GM23338 (cell line): Measurements from ENCODE around the gene MYH14. TPM values are rescaled to one million over a fixed set of nuclear protein-coding genes. Genes with fewer than 3 reads are reported as not detected.

Source experiments
- ATAC-seq: fragments of 200-7000 bp; cut with Tn5 transposase; 3 replicates; pipeline ENCODE4 v1.9.1; 2020
- DNase-seq: peaks from one replicate; pipeline ENCODE4 v3.0.0-alpha.2; 2015; ENCODE audit warnings: low spot score
- H2AFZ ChIP-seq: fragments of 200-600 bp; sonication (generic); 2 replicates; pipeline ENCODE4 v1.8.0; 2016; ENCODE audit warnings: antibody characterized with exemption, mild to moderate bottlenecking, moderate library complexity
- H3F3A ChIP-seq: fragments of 200-600 bp; sonication (generic); replicated peaks from 2 replicates; pipeline ENCODE4 v1.8.0; 2017; ENCODE audit warnings: antibody characterized with exemption, mixed run types, low read depth
- H3K27ac ChIP-seq: fragments of 200-600 bp; sonication (generic); 2 replicates; pipeline ENCODE4 v1.6.1; 2016; ENCODE audit warnings: low read depth
- H3K27me3 ChIP-seq: fragments of 200-600 bp; sonication (generic); 2 replicates; pipeline ENCODE4 v1.8.0; 2016; ENCODE audit warnings: mild to moderate bottlenecking, mixed run types, moderate library complexity; ENCODE audit not compliant: insufficient read depth
- H3K36me3 ChIP-seq: fragments of 200-600 bp; sonication (generic); 2 replicates; pipeline ENCODE4 v1.8.0; 2016; ENCODE audit warnings: mild to moderate bottlenecking; ENCODE audit not compliant: insufficient read depth
- H3K4me1 ChIP-seq: fragments of 200-600 bp; sonication (generic); 2 replicates; pipeline ENCODE4 v1.8.0; 2016; ENCODE audit warnings: mild to moderate bottlenecking, moderate library complexity; ENCODE audit not compliant: insufficient read depth
- H3K4me2 ChIP-seq: fragments of 200-600 bp; sonication (generic); 2 replicates; pipeline ENCODE4 v1.7.1; 2017; ENCODE audit warnings: mixed run types
- H3K4me3 ChIP-seq: fragments of 200-600 bp; sonication (generic); 2 replicates; pipeline ENCODE4 v1.6.1; 2016; ENCODE audit warnings: mixed run types
- H3K79me2 ChIP-seq: fragments of 200-600 bp; sonication (generic); replicated peaks from 2 replicates; pipeline ENCODE4 v1.8.0; 2017; ENCODE audit warnings: mild to moderate bottlenecking; ENCODE audit not compliant: insufficient read depth
- H3K9me2 ChIP-seq: fragments of 200-600 bp; sonication (generic); 2 replicates; pipeline ENCODE4 v1.8.0; 2017; ENCODE audit not compliant: insufficient read depth
- H4K20me1 ChIP-seq: fragments of 200-600 bp; sonication (generic); replicated peaks from 2 replicates; pipeline ENCODE4 v1.8.0; 2017; ENCODE audit warnings: mild to moderate bottlenecking; ENCODE audit not compliant: insufficient read depth
- H3K27ac Mint-ChIP-seq: 2 replicates; pipeline ENCODE4 v1.8.0; 2020; ENCODE audit warnings: inconsistent platforms, mild to moderate bottlenecking, moderate library complexity, mixed read lengths
- H3K27me3 Mint-ChIP-seq: 3 replicates; pipeline ENCODE4 v1.8.0; 2022; ENCODE audit warnings: low read depth, mild to moderate bottlenecking, moderate library complexity, mixed read lengths, inconsistent platforms; ENCODE audit not compliant: insufficient read depth, poor library complexity
- H3K36me3 Mint-ChIP-seq: 3 replicates; pipeline ENCODE4 v1.8.0; 2021; ENCODE audit warnings: low read depth, mild to moderate bottlenecking, inconsistent platforms, moderate library complexity, mixed read lengths
- H3K4me1 Mint-ChIP-seq: 3 replicates; pipeline ENCODE4 v1.8.0; 2020; ENCODE audit warnings: mild to moderate bottlenecking, inconsistent platforms, mixed read lengths
- H3K4me3 Mint-ChIP-seq: 3 replicates; pipeline ENCODE4 v1.8.0; 2021; ENCODE audit warnings: moderate library complexity, mild to moderate bottlenecking, inconsistent platforms, mixed read lengths
- H3K9me3 Mint-ChIP-seq: 3 replicates; pipeline ENCODE4 v1.8.0; 2020; ENCODE audit warnings: moderate library complexity, mild to moderate bottlenecking, inconsistent platforms, mixed read lengths
- EZH2 ChIP-seq: fragments of 200-600 bp; sonication (generic); IDR thresholded peaks from one replicate; pipeline ENCODE4 v1.8.0; 2017; ENCODE audit warnings: antibody characterized with exemption, mild to moderate bottlenecking, low read depth; ENCODE audit not compliant: unreplicated experiment
- NANOG ChIP-seq: IDR thresholded peaks from 2 replicates; pipeline ENCODE4 v1.6.1; 2016; ENCODE audit warnings: antibody characterized with exemption, borderline replicate concordance
- ZNF114 ChIP-seq: fragments of 250-450 bp; sonication (Bioruptor Pico); IDR thresholded peaks from 2 replicates; pipeline ENCODE4 v1.5.0; 2020; ENCODE audit warnings: mild to moderate bottlenecking, moderate library complexity
- polyA plus RNA-seq: library from polyadenylated mRNA; unstranded; fragments of >200 nt; fragmentation: Nextera tagmentation; extraction: Ambion mirVana; gene quantifications from 2 replicates; pipeline ENCODE4 v1.2.1, GENCODE V29; 2016
- total RNA-seq: library from RNA; depleted of rRNA; stranded (reverse); fragments of >200 nt; shearing (Covaris generic); gene quantifications from 2 replicates; pipeline ENCODE4 v1.2.3, GENCODE V29; 2014
- TF ChIP-seq, protein P1 (sequence below), 2 experiments: fragments of 200-600 bp in 1 of 2; sonication (generic) in 1 of 2; conservative IDR thresholded peaks; 2 replicates each; pipeline versions ENCODE4 v1.5.1 to v1.6.1; 2016 to 2017; ENCODE audit warnings: antibody characterized with exemption in 2 of 2, low read depth in 2 of 2, mild to moderate bottlenecking in 2 of 2, moderate library complexity in 1 of 2
- TF ChIP-seq, protein P2 (sequence below): IDR thresholded peaks from one replicate; pipeline ENCODE4 v1.6.1; 2018; ENCODE audit warnings: antibody characterized with exemption; ENCODE audit not compliant: unreplicated experiment
- TF ChIP-seq, protein P3 (sequence below): IDR thresholded peaks from 2 replicates; pipeline ENCODE4 v1.6.1; 2016; ENCODE audit warnings: antibody characterized with exemption

The MYH14 gene
- total and polyA plus RNA-seq, 2 experiments from 2014 or later, result 25.5 to 27.5 TPM

DNA sequence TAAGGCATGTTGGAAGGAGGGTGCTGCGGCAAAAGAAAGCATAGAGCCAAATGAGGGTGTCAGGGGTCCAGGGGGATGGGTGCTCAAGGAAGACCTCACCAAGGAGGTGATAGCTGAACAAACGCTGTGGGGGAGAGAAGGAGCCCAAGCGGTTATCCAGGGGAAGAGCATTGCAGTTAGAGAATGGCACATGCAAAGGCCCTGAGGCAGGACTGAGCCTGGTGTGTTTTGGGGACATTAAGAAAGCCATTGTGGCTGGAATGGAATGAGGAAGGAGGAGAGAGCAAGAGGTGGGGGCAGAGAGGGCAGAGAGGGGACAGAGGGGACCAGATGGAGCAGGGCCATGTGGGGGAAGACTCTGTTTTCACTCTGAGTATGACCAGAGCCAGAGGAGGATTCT is 6.1 kb upstream of the MYH14 start (continued):
- TF ChIP-seq, protein P1, sequence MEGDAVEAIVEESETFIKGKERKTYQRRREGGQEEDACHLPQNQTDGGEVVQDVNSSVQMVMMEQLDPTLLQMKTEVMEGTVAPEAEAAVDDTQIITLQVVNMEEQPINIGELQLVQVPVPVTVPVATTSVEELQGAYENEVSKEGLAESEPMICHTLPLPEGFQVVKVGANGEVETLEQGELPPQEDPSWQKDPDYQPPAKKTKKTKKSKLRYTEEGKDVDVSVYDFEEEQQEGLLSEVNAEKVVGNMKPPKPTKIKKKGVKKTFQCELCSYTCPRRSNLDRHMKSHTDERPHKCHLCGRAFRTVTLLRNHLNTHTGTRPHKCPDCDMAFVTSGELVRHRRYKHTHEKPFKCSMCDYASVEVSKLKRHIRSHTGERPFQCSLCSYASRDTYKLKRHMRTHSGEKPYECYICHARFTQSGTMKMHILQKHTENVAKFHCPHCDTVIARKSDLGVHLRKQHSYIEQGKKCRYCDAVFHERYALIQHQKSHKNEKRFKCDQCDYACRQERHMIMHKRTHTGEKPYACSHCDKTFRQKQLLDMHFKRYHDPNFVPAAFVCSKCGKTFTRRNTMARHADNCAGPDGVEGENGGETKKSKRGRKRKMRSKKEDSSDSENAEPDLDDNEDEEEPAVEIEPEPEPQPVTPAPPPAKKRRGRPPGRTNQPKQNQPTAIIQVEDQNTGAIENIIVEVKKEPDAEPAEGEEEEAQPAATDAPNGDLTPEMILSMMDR (conservative IDR thresholded peaks at IDR 0.05; ENCODE audit: low read depth in 2 of 2), result no peak
- TF ChIP-seq ZNF114 (CRISPR knock-in tag), result no peak
- TF ChIP-seq, protein P2, sequence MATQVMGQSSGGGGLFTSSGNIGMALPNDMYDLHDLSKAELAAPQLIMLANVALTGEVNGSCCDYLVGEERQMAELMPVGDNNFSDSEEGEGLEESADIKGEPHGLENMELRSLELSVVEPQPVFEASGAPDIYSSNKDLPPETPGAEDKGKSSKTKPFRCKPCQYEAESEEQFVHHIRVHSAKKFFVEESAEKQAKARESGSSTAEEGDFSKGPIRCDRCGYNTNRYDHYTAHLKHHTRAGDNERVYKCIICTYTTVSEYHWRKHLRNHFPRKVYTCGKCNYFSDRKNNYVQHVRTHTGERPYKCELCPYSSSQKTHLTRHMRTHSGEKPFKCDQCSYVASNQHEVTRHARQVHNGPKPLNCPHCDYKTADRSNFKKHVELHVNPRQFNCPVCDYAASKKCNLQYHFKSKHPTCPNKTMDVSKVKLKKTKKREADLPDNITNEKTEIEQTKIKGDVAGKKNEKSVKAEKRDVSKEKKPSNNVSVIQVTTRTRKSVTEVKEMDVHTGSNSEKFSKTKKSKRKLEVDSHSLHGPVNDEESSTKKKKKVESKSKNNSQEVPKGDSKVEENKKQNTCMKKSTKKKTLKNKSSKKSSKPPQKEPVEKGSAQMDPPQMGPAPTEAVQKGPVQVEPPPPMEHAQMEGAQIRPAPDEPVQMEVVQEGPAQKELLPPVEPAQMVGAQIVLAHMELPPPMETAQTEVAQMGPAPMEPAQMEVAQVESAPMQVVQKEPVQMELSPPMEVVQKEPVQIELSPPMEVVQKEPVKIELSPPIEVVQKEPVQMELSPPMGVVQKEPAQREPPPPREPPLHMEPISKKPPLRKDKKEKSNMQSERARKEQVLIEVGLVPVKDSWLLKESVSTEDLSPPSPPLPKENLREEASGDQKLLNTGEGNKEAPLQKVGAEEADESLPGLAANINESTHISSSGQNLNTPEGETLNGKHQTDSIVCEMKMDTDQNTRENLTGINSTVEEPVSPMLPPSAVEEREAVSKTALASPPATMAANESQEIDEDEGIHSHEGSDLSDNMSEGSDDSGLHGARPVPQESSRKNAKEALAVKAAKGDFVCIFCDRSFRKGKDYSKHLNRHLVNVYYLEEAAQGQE, result no peak

DNA sequence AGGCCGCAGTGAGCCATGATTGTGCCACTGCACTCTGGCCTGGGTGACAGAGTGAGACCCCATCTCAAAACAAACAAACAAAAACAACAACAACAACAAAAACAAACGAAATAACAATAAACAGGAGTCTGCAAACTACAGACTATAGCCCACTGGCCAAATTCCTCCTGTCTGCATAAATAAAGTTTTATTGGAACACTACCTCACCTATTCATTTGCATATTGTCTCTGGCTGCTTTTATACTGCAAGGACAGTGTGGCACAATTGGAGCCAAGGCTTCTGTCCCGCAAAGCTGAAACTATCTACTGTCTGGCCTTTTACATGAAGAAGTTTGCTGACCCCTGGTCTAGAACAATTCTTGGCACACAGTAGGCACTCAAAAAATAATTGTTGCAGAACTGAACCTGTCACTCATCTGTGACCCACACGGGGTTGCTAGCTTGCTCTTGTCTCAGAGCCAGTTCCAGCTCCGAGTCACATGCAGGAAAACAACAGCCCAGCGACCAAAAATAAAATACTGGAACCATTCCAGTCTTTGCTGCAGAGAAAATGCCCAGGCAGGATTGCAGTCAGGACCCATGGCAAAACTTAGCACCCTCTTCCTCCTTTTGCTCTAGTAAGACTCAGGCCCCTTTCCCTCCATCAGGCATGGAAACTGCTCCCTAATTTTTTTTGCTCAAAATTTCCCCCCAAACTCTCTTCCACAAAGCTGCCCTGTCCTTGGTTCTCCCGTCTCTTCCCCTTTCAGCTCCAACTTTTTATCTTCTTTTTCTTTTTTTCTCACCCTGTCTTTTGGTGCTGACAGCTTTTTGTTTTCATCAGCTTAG is 4.8 kb upstream of the MYH14 start:
- H3F3A ChIP-seq, result no peaks in the 10 kb centered on the region
- no peak for TF ChIP-seq EZH2
- TF ChIP-seq, protein P3, sequence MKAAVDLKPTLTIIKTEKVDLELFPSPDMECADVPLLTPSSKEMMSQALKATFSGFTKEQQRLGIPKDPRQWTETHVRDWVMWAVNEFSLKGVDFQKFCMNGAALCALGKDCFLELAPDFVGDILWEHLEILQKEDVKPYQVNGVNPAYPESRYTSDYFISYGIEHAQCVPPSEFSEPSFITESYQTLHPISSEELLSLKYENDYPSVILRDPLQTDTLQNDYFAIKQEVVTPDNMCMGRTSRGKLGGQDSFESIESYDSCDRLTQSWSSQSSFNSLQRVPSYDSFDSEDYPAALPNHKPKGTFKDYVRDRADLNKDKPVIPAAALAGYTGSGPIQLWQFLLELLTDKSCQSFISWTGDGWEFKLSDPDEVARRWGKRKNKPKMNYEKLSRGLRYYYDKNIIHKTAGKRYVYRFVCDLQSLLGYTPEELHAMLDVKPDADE, result no peak
- no peak for TF ChIP-seq NANOG
- H3K27ac Mint-ChIP-seq, result no peak overlapping the region
- H3K9me2 ChIP-seq, result no peaks in the 10 kb centered on the region
- peaks cover 4% of the 10 kb centered on the region; the same call in 1 of the 2 replicates for H3K4me1 ChIP-seq
- peaks cover 45% of the 10 kb centered on the region for H3K36me3 Mint-ChIP-seq
- H3K36me3 ChIP-seq, result no peaks in the 10 kb centered on the region
- H2AFZ ChIP-seq, result no peak overlapping the region
- no peaks in the 10 kb centered on the region for H3K4me1 Mint-ChIP-seq
- DNase-seq, result no peak
- no peak overlapping the region for H3K4me2 ChIP-seq
- H3K79me2 ChIP-seq, result no peaks in the 10 kb centered on the region
- no peaks in the 10 kb centered on the region for H4K20me1 ChIP-seq
- peaks cover 3% of the 10 kb centered on the region for H3K27me3 Mint-ChIP-seq
- no peak overlapping the region for H3K4me3 ChIP-seq
- H3K27me3 ChIP-seq, result peaks cover 7% of the 10 kb centered on the region; the same call in 1 of the 2 replicates
- no peak for ATAC-seq
- H3K4me3 Mint-ChIP-seq, result no peak overlapping the region
- H3K9me3 Mint-ChIP-seq, result peaks cover 93% of the 10 kb centered on the region
- H3K27ac ChIP-seq, result no peak overlapping the region
